Ammon's horn (tissue), 1 donor: ENCODE results near the gene GRIK4.
"Not testable (repeated sequence)": the region's sequence is repeated elsewhere in the genome, so short reads cannot be mapped to it uniquely, and the experiment has no call there.

Experiments
- DNase-seq: peaks from one replicate; pipeline ENCODE4 v3.0.0-alpha.2; 2016; ENCODE audit warnings: low spot score

The GRIK4 gene

DNA sequence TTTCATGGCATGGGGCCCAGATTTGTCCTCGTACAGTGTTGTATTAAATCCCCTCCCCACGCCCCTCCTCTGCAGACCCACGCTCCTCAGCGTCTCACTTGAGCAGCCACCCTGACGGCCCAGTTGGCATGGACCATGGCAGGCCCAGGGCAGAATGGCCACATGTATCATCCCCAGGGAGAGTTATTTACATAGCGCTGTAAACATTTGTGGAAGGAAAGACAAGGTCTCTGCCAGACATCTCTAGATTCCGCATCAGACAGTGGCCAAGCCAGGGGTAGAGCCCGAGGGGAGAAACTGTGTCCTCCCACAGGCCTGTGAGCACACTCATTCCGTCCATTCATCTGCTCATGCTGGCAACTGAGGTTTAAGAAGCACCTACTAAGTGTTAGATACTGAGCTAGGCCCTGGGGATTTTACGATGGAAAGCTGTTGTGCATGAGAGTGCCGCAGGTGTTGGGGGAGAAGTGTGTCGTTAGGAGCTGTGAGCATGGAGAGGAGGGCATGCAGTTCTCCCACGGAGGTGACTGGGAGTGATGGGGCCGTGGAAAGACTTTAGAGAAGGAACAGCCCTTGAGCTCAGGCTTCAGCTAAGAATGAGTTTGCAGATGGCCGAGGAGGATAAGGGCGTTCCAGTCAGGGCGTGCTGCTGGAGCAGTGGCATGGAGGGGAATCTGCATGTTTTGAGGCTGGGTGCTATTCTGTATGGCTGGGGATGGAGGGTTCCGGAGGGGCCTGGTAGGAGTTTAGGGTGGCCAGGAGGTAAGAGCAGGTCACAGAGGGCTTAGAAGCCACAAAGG, 94.9 kb downstream of the GRIK4 start:
- no peak for DNase-seq

DNA sequence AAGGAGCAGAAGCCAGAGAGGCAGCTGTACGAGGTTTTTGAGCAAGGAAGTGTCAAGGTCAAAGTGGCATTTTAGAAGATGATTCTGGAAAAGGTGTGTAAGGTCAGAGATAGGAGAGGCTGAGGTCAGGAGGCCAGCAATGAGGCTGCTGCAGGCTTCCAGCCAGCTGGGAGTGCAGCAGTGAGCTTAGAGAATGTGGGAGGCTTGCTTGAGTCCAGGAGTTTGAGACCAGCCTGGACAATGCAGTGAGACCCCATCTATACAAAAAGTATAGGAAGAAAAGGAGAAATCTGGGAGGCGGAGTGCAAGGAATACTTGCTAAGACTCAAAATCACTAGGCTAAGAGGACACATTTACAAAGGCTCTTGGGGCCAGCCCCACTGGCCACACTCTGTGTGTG, 96.5 kb downstream of the GRIK4 start:
- DNase-seq: no peak

DNA sequence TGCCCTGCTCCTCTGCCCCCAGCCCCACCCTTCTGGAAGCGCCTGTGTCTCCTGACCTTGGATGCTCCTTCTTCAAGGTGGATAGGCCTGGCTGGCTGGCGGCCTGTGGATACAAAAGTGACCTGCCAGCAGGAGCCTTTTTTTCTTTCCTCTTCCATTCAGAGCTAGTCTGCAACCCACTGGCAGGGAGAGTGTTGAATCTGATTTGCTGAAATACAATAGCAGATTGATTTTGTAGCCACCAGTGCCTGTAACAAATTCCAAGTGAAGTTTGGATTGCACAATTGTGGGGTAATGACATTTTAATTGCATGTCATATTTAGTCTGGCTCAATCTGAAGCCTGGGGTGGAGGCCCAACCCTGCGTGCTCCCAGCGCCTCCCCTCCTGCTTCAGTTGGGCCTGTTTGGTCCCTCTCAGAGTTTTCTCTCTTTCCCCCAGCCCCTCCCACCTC, 97.2 kb downstream of the GRIK4 start:
- DNase-seq: peak; percentile 54

DNA sequence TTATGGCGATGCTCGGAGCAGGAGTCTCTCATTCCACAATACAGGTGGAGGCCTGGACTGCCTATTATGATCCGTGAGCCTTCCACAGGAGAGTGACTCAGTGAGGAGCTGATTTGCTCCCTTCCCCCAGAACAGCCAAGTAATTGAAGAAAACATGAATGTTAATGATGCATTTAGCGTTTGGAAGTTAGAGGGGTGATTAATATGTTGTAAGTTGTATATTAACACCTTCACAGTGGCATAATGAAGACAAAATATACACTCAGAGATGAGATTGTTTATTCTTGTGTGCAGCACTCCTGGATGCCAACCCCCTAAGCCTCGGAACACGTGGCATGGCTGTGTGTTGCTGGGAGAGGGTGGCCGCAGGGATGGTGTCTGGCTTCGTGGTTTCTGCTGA, 98.6 kb downstream of the GRIK4 start:
- DNase-seq: no peak

DNA sequence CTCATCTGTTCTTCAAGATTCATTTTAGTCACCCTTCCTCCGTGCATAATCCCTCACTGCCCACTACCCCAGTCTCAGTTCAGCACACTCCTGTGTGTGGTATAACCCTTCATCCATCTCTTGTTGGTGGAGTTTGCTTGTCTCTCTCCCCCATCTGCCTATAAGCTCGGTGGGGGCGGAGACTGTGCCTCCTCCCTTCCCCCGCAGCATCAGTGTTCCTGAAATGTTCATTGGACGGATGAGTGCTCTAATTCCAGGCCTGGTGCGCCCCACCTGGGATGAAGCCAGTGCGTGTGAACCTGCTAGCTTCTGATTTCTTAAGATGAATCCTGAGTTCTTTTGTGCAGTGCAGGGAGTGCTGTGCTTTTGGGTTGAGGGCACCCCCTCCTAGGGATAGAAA, 100.0 kb downstream of the GRIK4 start:
- DNase-seq: peak; percentile 22

DNA sequence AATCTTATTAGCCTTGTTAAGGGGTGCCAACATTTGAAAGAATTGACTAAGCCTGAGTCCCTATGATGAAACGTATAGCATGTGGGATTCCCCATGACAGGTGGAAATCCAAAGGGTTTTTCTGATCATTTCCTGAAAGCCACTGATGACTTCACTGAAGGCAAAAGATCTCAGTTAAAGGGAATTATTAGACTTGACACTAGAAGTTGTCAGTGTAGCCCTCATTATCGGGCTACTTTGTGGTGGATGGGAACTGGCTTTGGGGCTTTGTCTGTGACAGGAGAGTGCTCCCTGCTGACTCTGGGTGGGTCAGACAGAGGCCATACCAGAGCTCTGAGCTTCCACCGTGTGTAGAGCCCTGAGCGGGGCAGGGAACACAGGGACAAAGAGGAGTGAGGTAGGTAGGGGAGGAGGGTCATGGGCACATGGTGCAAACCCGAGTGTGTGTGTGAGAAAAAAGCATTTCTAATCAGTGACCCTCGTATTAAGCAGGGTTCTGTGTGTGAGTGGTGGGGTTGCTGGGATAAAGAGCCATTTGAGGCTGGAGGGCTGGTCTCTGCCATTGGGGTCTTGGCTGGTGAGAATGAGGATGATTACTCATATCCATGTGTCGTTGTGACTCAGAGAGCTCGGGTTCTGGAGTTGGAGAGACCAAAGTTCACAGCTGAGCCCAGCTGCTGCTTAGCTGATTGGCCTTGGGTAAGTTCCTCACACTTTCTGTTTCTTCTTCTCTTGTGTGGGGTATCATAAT, 101.1 kb downstream of the GRIK4 start:
- DNase-seq: no peak

DNA sequence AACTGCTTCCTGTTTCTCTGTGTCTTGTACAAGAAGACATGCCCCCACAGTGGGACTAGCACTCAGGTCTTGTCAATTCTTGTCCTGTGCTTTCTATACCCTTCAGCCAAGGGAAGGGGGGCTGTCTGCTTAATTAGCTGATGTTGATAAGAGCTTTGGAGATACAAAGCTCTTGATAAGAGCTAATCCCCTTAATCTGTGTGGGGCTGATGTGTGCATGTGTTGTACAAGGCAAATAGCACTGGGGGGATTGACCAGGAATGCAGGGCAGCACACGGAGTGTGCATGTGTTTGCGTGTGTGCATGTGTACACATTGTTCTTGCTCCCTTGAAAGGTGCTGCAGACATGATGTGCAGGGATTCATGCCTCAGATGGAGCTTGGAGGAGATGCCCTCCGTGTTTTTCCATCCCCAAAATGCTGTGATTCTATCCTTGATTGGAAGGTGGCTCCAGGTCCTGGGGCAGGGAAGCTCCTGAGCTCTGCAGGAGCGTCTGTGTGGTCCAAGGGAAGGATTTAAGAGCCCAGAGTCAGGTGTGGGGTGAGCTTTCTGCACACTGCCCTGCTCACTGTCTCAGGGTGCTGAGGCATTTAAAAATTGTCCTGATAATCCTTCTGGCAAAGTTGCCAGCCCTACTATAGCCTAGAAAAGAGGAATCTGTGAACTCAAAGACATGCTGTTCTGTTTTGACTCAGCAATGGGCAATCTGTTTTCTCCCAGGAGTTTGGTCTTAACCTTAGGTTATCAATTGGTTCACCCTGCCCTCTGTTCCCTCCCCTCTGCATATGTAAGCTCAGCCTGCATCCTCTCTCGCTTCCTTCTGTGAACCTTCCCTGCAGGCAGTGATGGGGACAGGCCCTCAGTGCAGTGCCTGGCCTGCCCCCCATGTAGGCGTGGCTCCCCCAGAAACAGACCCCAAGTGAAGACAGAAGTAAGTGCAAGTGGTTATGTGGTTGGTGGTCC, 102.0 kb downstream of the GRIK4 start:
- no peak for DNase-seq

DNA sequence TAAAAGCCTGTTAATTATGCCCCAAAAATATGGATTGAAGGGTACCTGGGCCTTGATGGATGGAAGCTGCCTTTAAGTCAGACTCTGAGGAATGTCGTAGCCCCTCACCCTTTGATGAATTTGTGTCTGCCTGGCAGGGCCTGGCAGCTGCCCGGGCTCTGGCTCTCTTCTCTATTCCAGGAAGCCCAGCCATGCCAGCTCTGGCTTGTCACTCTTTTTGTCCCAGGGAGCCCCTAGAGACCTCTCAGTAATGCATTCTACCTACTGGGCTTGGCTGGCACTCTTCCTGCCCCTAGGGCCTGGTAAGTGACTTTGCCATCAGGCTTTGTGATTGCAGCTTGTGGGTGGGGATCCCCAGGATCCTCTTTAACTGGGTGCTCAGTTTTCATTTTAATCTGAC, 103.8 kb downstream of the GRIK4 start:
- DNase-seq: no peak

DNA sequence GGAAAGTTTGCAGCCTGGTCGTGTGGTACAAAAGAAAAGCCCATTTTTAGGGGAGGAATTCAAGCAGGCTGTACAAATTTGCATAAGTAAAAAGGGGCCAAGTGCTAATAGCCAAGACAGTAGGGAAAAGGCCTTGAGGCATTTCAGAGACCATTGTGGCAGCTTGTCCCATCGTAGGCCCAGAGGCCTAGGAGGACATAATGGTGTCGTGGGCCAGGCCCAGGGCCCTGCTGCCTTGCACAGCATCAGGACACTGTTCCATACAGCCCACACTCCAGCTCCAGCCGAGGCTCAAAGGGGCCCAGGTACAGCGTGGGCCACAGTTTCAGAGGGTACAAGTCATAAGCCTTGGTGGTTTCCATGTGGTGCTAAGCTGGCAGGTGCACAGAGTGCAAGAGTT, 106.9 kb downstream of the GRIK4 start:
- no peak for DNase-seq

DNA sequence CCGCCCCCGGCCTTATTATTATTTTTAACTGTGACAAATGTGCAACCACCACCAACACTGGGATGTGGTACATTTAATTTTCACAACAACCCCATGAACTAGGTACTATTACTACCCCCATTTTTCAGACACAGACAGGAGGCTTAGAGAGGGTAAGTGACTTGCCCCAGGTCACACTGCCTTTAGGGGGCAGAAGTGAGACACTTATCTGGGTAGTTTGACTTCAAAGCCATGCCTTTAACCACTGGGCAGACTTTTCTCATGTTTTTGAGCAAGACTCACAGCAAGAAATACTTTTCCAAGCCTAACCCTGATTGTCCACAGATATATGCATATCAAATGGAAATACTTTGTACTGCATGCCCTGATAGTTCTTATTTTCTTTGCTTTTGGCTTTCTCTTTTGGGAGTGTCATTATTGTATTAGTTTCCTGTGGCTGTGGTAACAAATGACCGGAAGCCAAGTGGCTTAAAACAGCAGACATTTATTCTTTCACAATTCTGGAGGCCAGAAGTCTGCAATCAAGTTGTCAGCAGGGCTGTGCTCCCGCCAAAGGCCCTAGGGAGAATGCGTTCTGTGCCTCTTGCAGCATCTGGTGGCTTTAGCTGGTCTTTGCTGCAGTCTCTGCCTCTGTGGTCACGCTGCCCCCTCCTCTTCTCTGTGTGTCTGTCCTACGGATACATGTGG, 110.8 kb downstream of the GRIK4 start:
- DNase-seq: no peak

DNA sequence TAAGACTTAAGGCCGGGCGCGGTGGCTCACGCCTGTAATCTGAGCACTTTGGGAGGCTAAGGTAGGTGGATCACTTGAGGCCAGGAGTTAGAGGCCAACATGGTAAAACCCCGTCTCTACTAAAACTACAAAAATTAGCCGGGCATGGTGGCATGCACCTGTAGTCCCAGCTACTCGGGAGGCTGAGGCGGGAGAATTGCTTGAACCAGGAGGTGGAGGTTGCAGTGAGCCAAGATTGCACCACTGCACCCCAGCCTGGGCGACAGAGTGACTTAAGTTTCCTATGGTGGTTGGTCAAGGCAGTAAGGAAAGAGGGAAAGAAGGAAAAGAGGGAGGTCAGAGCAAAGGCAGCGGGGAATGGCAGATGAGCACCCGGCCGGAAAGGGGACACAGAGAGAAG, 113.4 kb downstream of the GRIK4 start:
- not testable (repeated sequence) for DNase-seq

DNA sequence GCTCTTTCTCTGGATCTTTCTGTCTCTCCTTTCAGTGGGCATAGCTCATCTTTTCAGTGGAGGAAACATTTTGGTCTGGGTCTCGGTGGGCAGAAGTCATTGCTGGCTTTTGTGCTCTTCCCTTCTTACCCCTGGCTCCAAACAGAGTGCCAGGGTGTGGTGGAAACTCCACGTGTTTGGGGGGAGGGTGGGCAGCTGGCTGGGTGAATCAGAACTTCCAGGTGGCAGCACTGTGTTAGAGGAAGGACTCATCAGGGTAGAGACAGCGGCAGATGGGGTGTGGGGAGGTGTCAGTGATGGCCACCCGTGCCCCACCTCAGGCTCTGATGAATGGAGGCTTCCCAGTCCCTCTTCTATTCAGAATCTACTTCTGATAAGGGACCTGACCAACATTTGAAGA, 114.0 kb downstream of the GRIK4 start:
- no peak for DNase-seq

DNA sequence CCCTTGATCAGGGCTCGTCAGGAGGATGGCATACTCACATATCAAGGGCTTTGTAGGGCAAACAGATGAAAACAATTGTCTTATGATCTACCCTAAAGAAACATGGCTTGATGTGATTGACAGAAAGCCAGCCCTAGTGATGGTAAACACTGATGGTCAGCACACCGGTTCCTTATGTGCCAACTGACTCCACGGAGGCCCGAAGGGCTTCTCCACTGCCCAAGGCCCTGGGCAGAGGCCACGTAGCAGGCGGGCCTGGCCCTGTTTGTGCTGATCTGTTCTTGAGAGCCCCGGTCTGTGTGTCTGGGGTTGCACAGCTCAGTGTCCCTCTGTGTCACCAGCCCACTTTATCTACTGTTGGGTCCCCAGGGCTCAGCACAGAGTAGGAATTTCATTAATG, 115.2 kb downstream of the GRIK4 start:
- DNase-seq: no peak

DNA sequence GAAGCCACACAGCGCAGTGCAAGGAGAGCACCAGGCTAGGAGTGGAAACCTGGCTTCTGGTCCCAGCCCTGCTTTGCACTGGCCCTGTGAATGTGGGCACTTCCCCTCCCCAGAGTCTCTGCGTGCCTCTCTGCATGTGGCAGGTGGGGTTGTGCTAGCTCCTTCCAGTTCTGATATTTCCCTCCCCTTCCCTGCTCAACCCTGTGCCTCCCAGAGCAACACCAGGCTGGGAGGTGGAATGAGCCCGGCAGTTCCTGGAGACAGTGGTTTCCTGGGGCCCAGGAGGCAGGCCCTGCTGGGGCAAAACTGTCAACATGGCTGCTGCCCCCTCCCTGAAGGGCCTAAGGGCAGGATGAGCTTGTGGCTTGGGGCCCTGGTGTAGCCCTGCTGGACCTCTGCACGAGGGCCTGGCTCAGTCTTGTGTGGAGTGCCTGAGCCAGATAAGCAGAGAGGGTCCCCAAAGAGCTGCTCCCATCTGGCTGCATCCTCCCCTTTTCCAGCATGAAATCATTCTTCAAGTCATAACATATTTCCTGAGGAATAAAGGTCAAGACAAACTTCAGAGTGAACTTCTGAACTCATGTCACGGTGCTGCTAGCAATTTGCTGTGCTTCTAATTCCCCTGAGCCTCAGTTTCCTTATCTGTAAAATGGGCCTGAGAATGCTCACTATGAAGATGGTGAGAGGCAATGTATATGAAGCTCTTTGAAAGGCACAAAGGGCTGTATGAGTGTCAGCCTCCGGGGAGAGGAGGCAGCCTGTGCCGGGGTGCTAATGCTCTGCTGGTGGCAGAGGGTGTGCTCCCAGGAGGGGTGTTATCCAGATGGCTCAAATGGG, 116.0 kb downstream of the GRIK4 start:
- DNase-seq: no peak

DNA sequence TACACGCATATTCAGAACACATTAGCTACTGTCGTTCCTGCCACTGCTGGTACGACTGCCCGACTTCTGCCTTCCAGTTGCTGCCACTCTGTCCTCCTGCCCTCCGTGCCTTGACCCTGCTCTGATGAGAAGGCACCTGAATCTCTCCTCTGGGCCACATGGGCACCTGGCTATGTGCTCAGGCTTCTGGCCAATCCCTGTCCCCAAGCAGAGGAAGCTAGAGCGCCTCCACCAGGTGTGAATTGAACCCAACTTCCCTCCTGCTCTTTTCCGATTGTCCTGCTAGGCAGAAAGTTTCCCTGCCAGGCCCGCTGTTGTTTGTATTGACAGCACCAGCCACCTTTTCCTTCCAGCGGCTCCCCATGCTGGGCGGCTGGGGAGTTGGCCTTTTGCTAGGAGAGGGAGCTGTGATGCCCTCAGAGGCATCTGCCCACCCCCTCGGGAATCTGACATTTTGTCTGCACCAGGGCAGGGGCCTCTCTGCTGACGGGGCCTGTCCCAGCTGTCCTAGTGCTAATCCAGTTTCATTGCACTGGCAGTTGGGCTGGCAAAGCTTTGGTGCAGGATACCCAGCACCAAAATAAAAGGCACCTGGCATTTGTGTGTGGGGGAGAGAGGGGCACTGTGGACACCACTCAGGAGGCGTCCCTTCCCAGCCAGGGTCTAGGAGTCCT, 118.0 kb downstream of the GRIK4 start:
- no peak for DNase-seq

DNA sequence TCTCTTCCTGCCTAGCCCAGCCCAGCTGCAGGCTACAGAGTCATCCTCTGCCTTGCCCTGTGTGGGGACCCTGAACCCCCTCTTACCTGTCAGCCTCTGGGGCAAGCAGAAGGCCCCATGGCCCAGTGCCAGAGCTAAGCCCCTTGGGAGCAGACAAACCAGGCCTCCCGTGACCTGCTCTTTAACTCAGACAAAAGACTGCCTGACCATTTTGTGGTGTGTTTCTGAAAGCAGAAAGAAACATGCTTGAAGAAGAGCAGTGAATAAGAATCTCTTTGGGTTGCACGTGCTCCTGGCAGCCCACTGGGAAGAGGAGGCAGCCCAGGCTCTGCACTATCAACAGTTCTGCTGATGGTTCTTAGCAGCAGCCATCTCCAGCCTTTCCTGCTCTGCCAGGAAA, 118.6 kb downstream of the GRIK4 start:
- DNase-seq: no peak

DNA sequence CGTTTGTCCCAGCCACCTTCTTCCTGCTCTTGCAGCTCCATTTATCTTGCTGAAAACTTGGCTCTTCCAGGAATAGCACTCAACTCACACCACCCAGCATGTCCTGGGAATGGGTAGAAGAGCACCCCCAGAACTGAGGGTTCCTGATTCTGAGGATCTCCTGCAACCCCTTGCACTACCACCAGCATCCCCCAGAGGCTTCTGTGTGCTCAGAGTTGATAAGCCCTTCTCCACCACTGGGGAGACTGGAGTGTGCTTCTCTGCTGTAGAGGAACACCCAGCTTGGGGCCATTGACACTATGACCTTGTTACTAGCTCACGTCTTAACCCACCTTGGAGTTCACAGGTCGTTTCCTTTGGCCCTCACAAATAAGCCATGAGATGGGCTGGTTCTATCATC, 121.0 kb downstream of the GRIK4 start:
- DNase-seq: no peak

DNA sequence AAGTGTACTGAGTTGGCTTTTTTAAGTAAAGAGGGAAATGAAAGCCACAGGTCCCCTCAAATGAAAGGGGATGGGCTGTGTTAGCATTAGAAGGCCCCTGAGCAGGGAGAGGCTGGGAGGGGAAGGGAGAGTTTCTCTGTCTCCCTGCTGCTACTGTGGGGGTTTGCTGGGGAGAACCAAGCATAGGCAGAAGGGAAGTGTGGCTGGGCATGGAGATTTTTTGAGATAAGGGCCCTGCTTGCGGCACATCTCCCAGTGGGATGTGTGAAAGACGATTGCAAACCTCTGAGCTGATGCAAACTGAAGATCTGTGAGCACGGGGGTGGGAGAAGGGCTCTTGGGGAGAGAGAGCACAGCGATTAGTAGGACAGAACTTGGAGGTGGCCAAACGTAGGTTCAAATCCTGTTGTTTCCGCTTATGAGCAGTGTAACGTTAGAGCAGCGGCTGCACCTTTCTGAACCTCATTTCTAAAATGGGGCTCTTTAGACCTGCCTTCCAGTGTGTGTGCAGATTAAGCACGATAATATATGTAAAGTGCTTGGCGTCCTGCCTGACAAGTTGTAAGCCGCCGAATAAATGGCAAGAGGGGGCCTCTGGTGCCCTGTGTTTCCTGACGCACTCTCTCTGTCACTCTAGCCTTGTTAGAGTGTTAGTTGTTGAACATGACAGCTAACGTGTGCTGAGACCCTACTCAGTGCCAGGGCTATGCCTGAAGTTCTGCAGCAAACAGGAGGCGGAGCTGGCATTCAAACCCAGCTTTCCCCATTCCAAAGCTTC, 122.3 kb downstream of the GRIK4 start:
- peak; percentile 30 for DNase-seq

DNA sequence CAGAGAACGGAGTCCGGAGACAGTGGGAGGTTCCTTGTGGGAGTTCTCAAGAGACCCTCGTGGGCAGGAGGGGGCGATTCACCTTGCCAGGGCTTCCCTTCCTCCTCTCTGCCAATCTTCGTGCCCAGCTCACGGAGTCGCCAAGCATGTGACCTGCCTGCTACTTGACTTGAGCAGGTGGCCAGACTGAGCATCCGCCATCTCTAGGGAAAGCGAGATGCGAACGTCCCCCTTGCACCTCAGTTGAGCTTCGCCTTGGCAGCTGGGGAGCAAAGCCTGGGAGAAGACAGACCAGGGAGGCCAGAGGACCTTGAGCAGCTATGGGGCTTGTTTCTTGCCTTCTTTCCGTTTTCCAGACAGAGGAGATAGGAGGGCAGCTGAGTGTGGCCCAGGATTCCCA, 123.2 kb downstream of the GRIK4 start:
- DNase-seq: no peak
